GM10266 (cell line): ENCODE results near the gene SMAD7.

Experiments used
- DNase-seq: peaks from one replicate; pipeline ENCODE4 v3.0.0; 2012; ENCODE audit errors: extremely low spot score
- CTCF ChIP-seq: IDR thresholded peaks from 2 replicates; pipeline ENCODE4 v1.5.1; 2012; ENCODE audit warnings: mild to moderate bottlenecking, low read depth; ENCODE audit not compliant: control insufficient read depth, insufficient read depth; ENCODE audit errors: missing control alignments

SMAD7 gene

DNA sequence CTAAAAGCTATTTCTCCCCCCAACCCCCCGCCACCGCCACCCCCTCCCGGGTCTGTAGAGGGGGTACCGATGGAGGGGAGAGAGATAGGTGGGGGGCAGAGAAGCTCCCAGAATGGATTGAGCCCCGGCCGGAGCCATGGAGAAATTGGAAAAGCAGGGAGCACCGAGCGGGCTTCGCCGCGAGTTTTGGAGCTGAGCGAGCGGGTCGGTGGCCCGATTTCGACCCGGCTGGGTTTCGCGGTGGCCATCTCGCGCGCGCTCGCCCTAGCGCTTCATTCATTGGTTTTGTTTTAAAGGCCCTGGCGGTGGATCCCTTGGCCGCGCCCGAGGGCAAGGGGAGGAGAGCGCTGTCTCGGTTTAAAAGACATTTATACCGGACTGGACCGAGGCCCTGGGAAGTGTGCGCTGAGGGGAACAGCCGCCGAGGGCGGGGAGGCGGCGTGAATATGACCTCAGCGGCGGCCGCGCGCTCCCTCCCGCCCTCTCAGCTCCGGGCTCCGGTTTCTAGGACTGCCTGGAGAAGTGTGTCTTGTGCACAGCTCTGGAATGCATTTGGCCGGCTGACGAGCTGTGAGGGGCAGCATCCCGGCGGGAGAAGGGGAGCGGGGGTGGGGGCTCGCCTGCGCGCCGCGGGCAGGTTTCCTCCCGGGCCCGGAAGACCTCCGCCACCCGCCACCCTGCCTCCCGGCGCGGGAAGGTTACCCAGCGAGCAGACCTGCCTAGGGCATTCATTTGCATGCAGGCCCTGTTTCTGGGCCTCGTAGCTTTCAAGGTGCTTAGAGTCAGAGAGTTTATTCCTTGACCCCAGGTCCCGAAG lies 1.7 kb upstream of the SMAD7 start:
- no peak for TF ChIP-seq CTCF

GRCh38 chr18:48951448-48952286 lies 902 bp upstream of the SMAD7 start:
- DNase-seq, result peak; percentile 91
- peak; percentile 47 for TF ChIP-seq CTCF

More for the DNA sequence above, 1.7 kb upstream of the SMAD7 start:
- DNase-seq, result peak; percentile 72

- peak; percentile 67 for DNase-seq
- TF ChIP-seq CTCF, result peak; percentile 33
Measured at GRCh38 chr18:48949606-48950535, 894 bp downstream of the SMAD7 start.

- DNase-seq, result peak; percentile 71
- TF ChIP-seq CTCF, result no peak
Measured at GRCh38 chr18:48949050-48949605, 1.6 kb downstream of the SMAD7 start.

- TF ChIP-seq CTCF, result no peak
- peak; percentile 79 for DNase-seq
Measured at GRCh38 chr18:48948112-48949049, 2.4 kb downstream of the SMAD7 start.

DNA sequence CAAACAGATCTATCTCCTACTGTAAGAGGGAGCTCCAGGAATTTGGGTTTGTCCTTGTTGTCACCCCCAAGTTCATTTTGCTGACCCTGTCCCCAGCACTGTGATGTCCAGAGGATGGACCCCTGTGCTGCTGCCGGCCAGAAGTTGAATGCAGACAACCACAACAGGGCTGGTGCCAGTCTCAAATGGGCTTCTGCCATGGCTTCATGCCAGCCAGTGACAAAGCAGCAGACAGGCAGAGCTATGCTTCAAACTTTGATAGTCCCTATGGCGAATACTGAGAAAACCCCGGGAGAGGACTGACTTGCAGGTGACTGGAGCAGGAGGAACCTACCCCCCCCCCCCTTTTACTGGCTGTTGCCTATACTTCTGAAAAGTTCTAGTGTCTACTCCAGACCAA lies 3.2 kb downstream of the SMAD7 start:
- TF ChIP-seq CTCF, result no peak
- DNase-seq, result no peak
